Measurements from ENCODE around the gene SLC26A1. TPM values are rescaled to one million over a fixed set of nuclear protein-coding genes. Genes with fewer than 3 reads are reported as not detected.

Gene SLC26A1
- total RNA-seq, 4 donors from 2014 or later = 0.09 to 0.12 TPM; not detected in 2

GRCh38 chr4:973431-974397 lies 19.5 kb downstream of the SLC26A1 start, which contains the start of gene DGKQ:
TSS of gene DGKQ (minus strand) at chr4:973569. CDS start at chr4:973482, 87 bp downstream.
- TF ChIP-seq CTCF (IDR thresholded peaks at IDR 0.05) = no peak
- DNase-seq (ENCODE audit: low spot score) (peak; percentile 76), ATAC-seq (ENCODE audit: low FRiP score) (peak; percentile 96)

GRCh38 chr4:972651-973424 lies 20.4 kb downstream of the SLC26A1 start:
- TF ChIP-seq CTCF (IDR thresholded peaks at IDR 0.05) = no peak
- ATAC-seq (ENCODE audit: low FRiP score) (peak; percentile 52), DNase-seq (ENCODE audit: low spot score) (no peak)

- no peak for ATAC-seq (ENCODE audit: low FRiP score)
- no peak for DNase-seq (ENCODE audit: low spot score)
- TF ChIP-seq CTCF (IDR thresholded peaks at IDR 0.05) = no peak
Observed at GRCh38 chr4:971666-972500, 21.3 kb downstream of the SLC26A1 start.

- no peak for TF ChIP-seq CTCF (IDR thresholded peaks at IDR 0.05)
Observed at GRCh38 chr4:970854-971520, 22.2 kb downstream of the SLC26A1 start.

GRCh38 chr4:970046-970745 lies 23.0 kb downstream of the SLC26A1 start:
- TF ChIP-seq CTCF (IDR thresholded peaks at IDR 0.05) = no peak
- ATAC-seq (ENCODE audit: low FRiP score) (no peak), DNase-seq (ENCODE audit: low spot score) (no peak)

More at GRCh38 chr4:970854-971520, 22.2 kb downstream of the SLC26A1 start:
- no peak for DNase-seq (ENCODE audit: low spot score)
- ATAC-seq (ENCODE audit: low FRiP score) = no peak

All from omental fat pad (tissue), 4 donors.